ENCODE results near the gene NDUFS8.

The NDUFS8 gene

DNA sequence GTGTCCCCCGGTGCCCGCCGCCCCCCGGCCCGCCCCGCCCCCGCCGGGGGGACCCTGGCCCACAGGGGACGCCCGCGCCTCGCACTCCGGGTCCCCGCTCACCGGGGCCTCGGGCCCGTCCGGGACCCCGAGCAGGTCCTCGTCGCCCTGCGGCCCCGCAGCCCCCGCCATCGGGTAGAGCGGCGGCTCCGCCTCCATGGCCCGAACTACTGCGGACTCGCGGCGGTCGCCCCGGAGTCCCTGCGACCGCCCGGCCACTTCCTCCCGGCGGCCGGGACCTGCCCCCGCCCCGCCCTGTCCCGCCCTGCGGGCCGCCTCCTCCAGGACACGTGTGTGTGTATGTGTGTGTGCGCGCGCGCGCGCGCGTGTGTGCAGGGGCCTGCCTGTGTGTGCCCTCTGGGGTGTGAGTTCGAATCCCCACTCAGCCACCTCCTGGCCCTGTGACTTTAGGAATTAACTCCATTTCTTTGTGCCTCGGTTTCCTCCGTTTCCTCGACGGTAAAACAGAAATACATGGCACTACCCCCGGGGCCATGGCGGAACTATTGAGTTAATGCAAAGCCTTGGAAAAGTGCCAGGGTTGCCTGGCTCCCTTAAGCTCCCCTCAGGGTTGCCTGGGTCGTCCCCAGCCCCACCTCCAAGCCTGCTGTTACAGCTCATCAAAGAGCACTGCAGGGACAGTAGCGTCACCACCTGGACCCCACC, 26.5 kb upstream of the NDUFS8 start, which contains the start of gene UNC93B1:
TSS of gene UNC93B1 (minus strand) at position 252 of the 705 bp plus-strand sequence. CDS start at position 198, 54 bp downstream.
- peak in 1 of 2 experiments; percentile 62 for DNase-seq

DNA sequence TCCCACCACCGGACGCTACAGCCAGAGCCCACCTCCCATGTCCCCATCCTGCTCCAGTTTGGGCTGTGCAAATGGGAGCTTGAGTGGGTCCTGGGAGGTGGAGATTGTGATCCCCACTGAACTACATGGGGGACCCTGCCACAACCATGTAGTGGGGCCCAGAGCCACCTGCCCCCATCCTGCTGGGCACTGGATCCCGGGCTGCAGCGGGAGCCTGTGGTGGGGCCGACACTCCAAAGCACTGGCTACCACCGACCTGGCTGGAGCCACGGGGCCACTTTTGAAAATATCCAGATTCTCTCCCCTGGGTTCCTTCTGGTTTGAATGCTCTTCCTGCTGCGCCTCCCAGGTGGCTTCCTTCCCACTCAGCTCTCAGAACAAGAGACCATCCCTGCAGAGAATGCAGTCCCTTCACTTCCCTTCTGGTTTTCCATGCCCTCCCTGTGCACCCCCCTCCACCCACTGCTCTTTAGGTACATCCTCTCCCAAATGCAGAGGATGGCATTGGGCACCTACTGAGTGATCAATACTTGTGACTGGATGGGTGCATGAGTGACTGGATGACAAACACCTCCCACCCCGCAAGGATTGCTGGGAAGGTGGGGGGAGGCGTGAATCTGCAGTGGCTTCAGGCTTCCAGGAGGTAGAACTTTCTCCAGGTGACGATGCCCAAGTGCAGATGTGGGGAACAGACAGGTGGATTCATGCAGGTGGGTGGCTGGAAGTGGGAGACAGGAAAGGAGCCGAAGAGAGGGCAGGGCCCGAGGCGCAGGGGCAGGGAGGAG, 25.7 kb upstream of the NDUFS8 start:
- no peak for DNase-seq

DNA sequence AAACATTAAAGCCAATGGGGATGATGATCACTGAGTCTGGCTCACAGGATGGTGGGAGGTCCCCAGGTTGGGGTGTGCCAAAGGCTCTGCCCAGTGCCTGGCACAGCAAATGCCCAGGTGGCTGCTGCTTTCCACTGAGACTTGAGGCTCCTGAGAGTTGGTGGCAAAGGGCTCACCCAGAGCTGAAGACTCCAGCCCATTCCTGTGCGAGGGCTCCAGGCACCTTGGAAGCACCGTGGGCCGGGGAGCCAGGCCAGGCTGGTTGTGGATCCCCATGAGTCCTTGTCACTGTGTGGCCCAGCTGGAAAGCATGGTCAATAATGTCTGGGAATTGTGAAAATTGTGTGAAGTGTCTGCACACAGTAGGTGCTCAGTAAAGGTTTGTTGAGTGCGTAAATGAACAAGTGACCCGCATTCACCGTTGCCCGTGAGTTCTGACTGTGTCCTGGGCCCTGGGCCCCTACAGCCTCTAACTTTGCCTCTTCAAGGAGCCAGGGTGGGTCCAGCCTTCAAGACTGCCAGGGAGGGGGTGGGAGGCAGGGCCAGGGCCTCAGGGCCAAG, 23.8 kb upstream of the NDUFS8 start:
- DNase-seq, result no peak

DNA sequence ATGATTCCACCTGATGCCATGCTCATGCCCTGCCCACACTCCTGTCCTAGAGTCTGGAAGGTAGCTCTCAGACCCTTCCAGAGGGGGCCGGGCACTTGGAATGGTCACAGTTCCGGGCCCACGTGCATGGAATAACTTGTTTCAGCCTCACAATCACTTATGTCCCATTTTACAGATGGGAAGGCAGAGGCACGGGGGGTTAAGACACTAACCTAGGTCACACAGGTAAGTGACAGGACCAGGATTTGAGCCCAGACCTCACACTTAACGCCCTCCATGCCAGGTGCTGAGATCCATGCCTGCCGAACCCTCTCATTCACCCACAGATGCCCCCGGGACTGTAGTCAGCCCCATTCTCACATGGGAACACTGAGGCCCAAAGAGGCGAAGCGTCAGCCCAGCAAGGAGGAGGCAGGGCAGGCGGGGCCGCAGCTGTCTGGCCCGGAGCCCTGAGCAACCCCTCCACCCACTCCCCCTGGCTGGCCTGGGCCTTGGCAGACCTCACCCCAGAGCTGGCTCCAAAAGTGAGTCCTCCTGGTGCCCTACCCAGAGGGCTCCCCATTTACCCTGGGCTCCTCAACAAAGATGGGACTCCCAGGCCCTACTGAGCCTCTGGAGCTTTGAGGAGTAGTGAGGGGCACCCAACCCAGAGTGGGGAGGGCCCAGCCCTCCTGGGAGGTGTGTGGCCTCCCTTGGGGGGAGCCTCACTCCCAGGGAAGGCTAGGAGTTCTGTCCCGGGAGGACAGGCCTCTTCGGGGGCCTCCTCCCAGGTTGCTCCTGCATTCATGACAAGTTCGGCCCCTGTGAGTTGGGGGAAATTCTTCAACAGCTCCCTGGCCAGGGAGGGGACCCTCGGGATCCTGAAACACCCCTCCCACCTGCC, 22.7 kb upstream of the NDUFS8 start:
- no peak for DNase-seq

DNA sequence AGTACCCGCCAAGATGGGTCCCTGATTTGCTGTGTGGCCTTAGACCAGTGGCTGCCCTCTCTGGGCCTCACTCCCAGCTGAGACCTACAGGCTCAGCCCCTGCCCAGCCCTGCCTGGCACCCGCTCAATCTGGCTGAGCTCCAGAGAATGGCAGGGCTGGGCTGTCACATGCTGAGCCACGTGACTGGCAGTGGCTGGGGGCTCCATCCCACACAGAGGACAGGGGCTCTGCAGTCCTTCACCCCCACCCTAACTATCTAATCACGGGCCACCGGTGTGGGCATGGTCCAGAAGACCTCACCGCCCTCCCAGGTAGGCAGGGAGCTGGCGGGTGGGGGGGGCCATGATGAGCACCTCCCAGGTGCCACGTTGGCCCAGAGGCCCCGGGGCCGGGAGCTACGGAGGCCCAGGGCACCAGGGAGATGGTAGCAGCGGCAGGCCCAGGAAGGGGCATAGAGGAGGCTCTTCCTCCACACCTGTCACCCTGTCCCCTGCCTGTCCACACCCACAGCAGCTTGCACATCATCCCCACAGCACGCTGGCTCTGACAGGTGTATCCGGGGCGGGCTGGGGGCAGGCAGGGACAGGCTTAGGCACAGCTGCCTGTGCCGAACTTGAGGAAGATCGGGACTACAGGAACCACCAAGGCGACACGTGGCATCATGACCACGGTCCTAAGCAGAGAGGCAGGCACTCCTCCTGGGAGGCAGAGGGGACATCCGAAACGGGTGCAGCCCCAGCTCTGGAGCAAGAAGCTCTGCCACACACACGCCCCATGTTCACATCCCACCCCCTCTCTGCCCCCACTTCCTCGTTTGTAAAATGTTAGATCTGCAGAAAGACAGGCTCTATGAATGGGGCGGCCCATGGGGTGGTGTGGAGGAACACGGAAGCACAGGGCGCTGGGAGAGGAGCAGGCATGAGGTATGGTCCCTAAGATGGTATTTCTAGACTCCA, 21.8 kb upstream of the NDUFS8 start:
- DNase-seq, result no peak

DNA sequence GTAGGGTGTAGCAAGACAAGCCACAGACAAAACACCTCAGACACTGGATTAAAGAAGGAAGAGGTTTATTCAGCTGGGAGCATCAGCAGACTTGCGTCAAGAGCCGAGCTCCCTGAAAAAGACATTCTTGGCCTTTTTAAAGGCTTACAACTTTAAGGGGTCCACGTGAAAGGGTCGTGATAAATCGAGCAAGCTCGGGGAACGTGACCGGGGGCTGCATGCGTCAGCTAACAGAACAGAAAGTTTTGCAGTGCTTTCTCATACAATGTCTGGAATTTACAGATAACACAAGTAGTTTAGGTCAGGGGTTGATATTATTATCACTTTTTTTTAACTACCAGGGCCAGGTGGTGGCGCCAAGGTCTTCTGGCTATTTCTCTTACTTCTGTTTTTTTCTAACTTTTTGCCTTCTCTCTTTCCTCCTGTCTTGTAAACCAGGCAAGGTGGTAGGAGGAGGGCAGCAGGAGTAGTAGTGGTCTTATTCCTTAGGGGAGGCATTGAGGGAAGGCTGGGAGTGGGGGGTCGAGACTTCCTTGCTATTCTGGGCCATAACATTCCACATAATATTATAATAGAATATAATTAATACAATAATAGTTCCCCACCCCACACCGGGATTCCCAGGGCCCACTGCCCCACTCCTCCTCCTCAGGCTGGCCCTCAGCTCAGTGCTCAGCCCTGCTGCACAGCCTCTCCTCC, 20.9 kb upstream of the NDUFS8 start:
- DNase-seq, result no peak

DNA sequence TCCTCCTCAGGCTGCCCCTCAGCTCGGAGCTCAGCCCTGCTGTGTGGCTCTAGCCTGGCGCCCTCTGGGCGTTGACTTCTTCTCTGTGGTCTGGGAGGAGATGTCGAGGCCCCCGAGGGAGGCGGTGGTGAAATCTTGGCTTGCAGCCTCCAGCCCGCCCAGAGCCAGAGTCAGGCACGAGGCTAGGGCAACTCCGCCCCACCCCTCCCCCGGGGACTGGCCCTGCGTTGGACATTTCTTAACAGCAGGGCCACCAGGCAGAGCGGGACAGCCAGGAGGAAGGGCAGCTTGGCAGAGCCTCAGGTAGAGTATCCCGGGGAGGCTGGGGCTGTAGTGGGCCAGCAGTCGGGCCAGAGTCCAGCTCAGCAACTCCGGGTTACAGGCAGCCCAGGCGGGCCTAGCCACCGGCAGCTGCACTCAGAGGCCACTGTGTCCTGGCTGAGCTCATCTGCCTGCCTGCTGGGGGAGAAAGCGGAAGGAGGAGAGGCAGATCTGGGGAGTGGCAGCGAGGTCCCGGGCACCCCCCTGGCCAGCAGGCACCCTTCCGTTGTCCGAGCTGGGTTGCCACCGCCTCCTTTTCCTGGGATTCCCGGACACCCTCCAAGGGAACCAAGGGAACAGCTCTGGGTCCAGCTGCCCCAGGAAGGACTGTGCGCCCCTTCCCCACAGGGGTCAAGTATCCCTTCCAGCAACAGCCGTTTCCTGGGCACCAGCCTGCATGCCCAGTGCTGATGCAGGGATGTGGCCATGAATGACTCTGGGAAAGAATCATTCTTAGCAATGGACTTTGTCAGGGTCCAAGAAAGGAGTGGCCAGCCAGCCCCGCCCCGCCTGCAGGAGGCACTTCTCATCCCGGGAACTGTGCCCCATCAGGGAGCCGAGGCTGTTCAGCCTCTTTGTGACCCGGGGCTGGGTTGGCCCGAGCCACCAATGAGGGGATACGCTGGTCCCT, 20.1 kb upstream of the NDUFS8 start, which contains the start of gene ALDH3B1:
TSS of gene ALDH3B1 (plus strand) at position 238 of the 952 bp plus-strand sequence. CDS start 4,971 bp downstream, outside the sequence.
- DNase-seq, result no peak

DNA sequence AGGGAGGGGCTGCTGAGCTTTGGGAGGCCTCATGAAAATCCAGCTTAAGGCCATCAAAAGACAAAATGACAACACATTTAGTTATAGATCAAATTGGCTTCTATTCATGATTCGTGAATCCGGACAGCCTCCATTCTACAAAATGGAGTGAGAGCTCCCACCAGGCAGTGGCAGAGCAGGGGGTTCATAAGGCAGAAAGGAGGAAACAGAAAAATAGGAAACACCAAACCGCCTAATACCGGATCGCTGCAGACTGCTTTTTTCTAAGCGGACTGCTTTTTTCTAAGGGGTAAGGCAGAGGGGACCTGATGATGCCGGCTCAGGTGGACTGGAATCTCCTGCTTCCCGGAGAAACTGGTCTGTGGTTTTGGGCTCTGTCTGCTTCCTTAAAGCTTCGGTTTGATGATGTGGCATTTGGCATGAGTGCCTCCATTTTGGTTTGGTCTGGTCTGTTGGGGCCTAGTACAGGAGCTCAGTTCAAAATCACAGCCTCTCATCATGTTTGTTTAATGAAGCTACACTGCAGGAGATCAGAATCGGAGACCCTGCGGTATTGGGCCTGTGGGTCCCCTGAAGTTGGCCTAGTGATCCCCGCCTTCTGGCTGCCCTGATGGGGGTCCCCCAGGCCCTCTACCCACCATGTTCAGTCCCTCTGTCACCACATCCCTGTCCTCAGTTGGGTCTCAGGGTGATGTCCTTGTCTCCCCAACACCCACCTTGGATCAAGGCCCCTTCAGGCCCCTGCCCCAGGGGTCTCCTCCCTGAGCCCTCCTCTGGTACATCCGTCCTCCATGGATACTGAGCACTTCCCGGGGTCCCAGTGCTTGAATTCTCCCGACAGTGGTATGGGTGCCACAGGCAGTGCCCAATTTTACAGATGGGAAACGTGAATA, 19.2 kb upstream of the NDUFS8 start:
- no peak for DNase-seq

DNA sequence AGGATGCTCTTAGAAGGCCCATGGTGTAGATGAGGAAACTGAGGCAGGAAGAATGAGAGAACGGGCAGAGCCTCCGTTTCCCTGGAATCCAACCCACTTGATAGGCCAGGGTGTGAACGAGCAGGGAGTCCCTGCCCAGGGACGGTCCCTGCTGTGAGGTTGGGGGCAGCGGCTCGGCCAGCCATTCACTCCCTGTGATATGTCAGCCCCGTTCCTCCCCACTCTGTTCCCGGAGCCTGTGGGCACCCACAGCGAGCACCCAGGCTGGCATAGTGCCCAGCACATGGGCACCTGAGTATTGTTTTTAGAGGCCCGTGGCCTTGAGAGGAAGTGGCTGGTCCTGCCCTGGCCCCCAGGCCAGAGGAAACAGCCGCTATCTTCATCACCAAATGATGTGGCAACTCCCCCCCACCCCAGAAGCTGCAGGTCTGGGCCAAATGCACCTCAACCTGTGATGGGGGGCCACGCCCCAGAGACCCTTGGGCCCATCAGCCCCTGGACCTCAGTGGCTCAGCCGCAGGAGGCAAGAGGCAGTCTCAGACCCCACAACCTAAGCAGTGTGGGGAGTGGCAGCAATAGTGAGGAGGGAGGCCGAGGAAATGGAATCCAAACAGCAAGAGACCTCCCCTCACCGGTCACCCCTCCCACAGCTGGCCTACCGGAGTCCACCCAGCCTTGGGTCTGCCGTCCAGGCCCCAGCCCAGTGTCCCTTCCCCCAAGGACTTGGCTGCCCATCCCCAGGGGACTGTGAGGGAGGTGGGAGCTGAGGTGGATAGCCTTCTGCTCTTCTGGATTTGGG, 18.2 kb upstream of the NDUFS8 start:
- DNase-seq, result no peak

DNA sequence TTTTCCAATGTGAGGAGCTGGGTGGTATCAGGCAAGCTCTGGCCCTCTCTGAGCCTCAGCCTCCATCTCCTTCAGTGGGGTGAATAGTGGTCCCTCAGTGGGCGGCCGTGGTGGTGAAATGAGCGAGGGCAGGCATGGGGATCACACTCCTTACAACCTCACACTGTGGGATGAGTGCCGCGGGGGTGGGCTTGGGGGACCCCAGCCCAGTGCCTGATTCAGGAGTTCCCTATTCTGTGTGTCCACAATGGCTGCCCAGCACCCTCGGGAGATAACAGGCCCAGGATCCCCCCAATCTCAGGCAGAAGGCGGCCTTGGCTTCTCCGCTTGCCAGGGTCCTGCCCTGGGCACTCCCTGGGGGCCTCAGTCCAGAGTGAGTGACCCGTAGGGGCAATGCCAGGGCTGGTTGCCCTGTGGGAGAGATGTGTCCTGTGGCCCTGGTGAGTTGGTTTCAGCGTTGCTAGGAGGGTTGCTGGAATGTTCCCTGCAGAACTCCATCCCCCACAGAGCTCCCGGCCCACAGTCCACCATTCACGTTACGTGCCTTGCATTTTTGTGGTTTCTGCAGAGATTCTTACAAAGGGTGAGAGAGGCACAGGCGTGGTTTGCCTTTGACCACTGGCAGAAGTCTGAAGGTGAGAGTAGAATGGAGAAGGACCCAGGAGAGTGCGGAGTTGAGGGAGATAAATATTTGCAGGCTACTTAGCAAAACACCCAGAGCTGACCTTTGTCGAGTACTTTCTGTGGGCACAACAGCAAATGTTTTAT, 17.5 kb upstream of the NDUFS8 start:
- no peak for DNase-seq

DNA sequence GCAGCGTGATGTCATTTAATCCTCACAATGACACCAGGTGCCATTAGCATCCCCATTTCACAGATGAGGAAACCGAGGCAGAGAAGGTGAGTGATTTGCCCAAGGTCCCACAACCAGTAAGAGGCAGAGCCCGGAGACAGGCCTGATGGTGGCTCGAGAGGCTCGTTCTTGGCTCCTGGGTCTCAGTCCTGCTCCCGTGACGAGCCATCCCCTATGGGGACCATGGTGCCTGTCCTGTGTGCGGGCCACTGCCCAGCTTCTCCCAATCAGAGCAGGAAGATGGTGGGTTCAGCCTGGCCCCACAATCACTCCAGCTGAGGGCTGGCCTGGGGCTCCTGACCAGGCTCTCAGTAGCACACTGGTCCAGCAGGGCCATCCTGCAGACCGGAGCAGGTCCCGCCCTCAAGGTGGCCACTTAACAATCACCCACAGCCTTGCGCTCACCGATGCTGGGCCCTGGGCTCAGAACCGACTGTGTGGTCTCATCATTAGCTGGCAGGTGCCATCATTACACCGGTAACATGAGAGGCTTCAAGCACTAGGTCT, 16.8 kb upstream of the NDUFS8 start:
- DNase-seq, result no peak

DNA sequence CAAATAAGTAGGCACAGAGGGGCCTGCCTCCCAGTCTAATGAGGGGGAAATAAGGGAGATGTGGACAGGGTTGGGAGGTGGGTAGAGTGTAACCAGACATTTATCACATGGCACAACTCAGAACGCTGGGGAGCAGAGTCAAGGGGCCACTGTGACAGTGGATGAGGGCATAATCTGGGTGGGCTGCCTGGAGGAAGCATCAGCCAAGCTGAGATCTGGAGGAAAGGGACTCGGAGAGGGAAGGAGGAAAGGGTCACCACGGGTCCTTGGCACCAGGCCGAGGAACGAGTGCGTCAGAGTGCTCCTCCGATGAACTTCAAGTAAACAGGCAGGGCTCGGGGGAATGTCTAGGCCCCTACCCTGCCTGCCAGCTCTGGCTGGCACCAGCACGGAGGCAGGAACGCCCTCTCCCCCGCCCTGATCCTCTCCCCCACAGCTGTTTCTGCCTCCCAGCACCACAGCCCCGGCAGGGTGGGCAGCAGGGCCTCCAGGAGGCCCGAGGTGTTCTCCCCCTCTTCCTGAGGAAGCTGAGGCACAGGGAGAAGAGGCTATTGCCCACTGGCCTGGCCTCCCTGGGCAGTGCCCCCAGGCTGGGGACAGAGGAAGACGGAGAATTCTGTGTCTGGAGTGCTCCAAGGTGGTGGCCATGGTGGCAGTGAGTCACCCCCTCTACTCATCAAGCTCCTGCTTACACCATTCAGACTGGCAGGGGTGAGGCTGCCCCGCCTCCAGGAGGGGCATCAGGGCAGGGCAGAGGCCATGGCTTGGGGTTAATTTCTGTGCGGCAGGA, 16.1 kb upstream of the NDUFS8 start:
- DNase-seq, result no peak

DNA sequence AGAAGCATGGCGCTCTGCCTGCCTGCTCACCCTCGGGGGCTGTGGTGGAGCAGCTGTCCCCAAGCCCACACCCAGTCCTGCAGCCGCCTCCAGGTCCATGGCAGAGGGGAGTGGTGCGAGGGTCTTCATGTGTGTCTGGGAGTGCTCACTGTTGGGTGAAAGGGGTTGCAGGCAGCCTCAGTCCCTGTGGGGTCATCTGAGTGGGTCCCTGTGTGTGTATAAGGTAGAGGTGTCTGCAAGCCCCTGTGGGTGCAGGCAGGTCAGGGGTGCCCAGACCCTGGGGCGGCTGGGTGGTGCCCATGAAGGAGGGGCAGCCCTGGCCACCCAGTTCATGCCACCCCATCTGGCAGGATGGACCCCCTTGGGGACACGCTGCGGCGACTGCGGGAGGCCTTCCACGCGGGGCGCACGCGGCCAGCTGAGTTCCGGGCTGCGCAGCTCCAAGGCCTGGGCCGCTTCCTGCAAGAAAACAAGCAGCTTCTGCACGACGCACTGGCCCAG, 15.5 kb upstream of the NDUFS8 start:
- DNase-seq, result no peak

DNA sequence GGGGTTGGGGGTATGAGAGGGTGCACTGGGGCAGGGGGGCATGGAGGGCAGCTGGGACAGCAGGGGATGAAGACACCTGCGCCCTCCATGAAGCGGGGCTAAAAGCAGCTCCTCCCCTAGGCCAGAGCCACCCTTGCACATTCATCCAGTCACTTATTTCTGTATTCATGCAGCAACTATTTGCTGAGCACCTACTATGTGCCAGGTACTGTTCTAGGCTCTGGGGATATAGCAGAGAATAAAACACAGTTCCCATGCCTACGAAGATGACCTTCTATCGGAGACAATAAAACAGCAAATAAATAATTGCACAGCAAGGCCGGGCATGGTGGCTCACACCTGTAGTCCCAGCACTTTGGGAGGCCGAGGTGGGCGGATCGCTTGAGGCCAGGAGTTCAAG, 15.0 kb upstream of the NDUFS8 start:
- DNase-seq, result no peak

DNA sequence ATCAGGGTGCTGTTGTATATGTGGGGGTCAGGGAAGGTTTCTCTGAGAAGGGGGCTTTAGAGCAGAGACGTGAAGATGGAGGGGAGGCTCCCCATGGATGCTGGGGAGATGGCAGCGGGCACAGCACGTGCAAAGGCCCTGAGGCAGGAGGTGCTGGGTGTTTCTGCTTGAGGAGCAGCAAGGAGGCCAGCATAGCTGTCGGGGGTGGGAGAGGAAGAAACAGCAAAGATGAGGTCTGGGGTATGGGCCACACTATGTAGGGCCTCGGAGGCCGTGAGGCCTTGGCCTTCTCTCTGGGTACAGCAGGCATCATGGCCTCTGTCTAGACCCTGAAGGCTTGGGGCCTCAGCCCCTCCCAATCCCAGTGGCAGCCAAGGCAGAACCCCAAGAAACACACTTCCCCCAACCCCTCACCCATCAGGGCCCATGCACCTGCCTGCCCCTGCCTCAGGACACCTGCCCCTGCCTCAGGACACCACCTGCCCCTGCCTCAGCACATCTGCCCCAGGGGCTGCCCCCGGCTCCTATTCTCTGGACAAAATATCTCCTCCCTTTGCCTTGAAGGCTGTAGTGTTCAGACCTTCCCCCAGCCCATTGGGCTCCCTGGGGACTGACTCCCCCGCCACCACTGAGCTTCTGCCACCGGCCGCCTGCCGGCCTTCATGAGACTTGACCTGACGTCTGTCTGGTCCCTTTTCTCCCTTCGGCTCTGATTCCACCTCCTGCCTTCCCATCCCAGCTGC, 14.1 kb upstream of the NDUFS8 start:
- DNase-seq, result no peak

All from NCI-H1930 (cell line).